HepG2 (cell line): ENCODE measurements around the gene NAPG. TPM values are rescaled to one million over a fixed set of nuclear protein-coding genes. Genes with fewer than 3 reads are reported as not detected.

Experiments
- ATAC-seq: fragments of 200-7000 bp; cut with Tn5 transposase; 3 replicates; pipeline ENCODE4 v1.9.1; 2020; ENCODE audit warnings: mild to moderate bottlenecking, moderate library complexity
- BruUV-seq: library from RNA; stranded (reverse); fragments of 400-500 nt; replicated peaks from 2 replicates; lab custom pipeline; 2021; lab: Mats Ljungman, UMichigan
- CTCF ChIA-PET: fragments of 300-600 bp; formaldehyde crosslinking; extraction: SDS; loops from one replicate; lab custom pipeline; 2021; ENCODE audit warnings: low total read pairs, inconsistent platforms, low intra/inter-chr PET ratio; lab: Yijun Ruan, JAX
- POLR2A ChIA-PET: fragments of 350-600 bp; sonication (Branson Sonifier 250); formaldehyde crosslinking; loops from one replicate; lab custom pipeline; 2020; ENCODE audit warnings: antibody characterized with exemption, inconsistent platforms; lab: Yijun Ruan, JAX
- DNase-seq: peaks from one replicate; pipeline ENCODE4 v3.0.0-alpha.2; 2015; ENCODE audit warnings: low spot score
- FAIRE-seq: peaks from 3 replicates; lab custom pipeline; 2011; peaks lifted over from hg19 to GRCh38; lab: Jason Lieb, UNC
- H2AFZ ChIP-seq: one replicate; pipeline ENCODE4 v1.6.1; 2011; ENCODE audit warnings: low read length, inconsistent platforms
- H3K27ac ChIP-seq: fragments of 300-600 bp; 3 replicates; pipeline ENCODE4 v1.8.0; 2011; ENCODE audit warnings: mixed run types, mild to moderate bottlenecking, mixed read lengths, low read length, inconsistent platforms; ENCODE audit not compliant: insufficient read depth; ENCODE audit errors: extremely low read length
- H3K27me3 ChIP-seq, 2 experiments: fragments of 200-600 bp in 1 of 2; 2 replicates in 1 of 2; 3 replicates in 1 of 2; pipeline versions ENCODE4 v1.6.0 to v1.8.0; 2011; ENCODE audit warnings: low read length in 2 of 2, mild to moderate bottlenecking in 2 of 2, moderate library complexity in 2 of 2, inconsistent platforms in 1 of 2; ENCODE audit not compliant: insufficient read depth in 2 of 2, control insufficient read depth in 1 of 2
- H3K36me3 ChIP-seq, 2 experiments: fragments of 200-600 bp in 1 of 2; replicated peaks in 1 of 2; 2 replicates in 1 of 2; 3 replicates in 1 of 2; pipeline versions ENCODE4 v1.5.1 to v1.8.0; 2011; ENCODE audit warnings: low read length in 2 of 2, inconsistent platforms in 1 of 2; ENCODE audit not compliant: insufficient read depth in 2 of 2, control insufficient read depth in 1 of 2
- H3K4me1 ChIP-seq: 2 replicates; pipeline ENCODE4 v1.5.1; 2012; ENCODE audit warnings: low read length, inconsistent platforms; ENCODE audit not compliant: insufficient read depth
- H3K4me2 ChIP-seq: 2 replicates; pipeline ENCODE4 v1.6.0; 2011; ENCODE audit warnings: low read depth, low read length, inconsistent platforms
- H3K4me3 ChIP-seq, 3 experiments: fragments of 200-600 bp in 1 of 3; sonication (generic), shearing (Covaris generic) in 1 of 3; replicated peaks in 1 of 3; 2 replicates each; pipeline ENCODE4 v1.5.1; 2011 to 2016; ENCODE audit warnings: low read length in 3 of 3, inconsistent platforms in 2 of 3, low read depth in 2 of 3, mild to moderate bottlenecking in 2 of 3, control low read depth in 1 of 3, mixed read lengths in 1 of 3; ENCODE audit not compliant: insufficient read depth in 1 of 3
- H3K79me2 ChIP-seq: one replicate; pipeline ENCODE4 v1.6.1; 2011; ENCODE audit warnings: low read length, inconsistent platforms; ENCODE audit not compliant: insufficient read depth
- H3K9ac ChIP-seq: 2 replicates; pipeline ENCODE4 v1.6.0; 2011; ENCODE audit warnings: mild to moderate bottlenecking, low read depth, low read length, inconsistent platforms; ENCODE audit not compliant: insufficient read depth
- H3K9me3 ChIP-seq: 2 replicates; pipeline ENCODE4 v1.5.1; 2012; ENCODE audit warnings: mild to moderate bottlenecking, low read length
- H4K20me1 ChIP-seq: 2 replicates; pipeline ENCODE4 v1.6.0; 2011; ENCODE audit warnings: inconsistent platforms, mild to moderate bottlenecking, low read length, moderate library complexity; ENCODE audit not compliant: insufficient read depth
- SSRP1 ChIP-seq: IDR thresholded peaks from 2 replicates; pipeline ENCODE4 v1.6.1; 2016; ENCODE audit warnings: control low read depth
- TCF7 ChIP-seq: sonication (generic); IDR thresholded peaks from 2 replicates; pipeline ENCODE4 v1.6.1; 2016; ENCODE audit warnings: antibody characterized with exemption, low read depth
- ZBTB42 ChIP-seq: sonication (generic); formaldehyde crosslinking; IDR thresholded peaks from 2 replicates; pipeline ENCODE4 v1.5.0; 2020; ENCODE audit warnings: mild to moderate bottlenecking, missing genetic modification reagents
- ZNF138 ChIP-seq: sonication (generic); formaldehyde crosslinking; IDR thresholded peaks from 2 replicates; pipeline ENCODE4 v1.5.0; 2020; ENCODE audit warnings: mild to moderate bottlenecking, low read depth, missing genetic modification reagents
- ZNF7 ChIP-seq: IDR thresholded peaks from 2 replicates; pipeline ENCODE4 v1.6.1; 2016; ENCODE audit warnings: missing biosample characterization, missing genetic modification reagents
- ZNF781 ChIP-seq: sonication (generic); formaldehyde crosslinking; IDR thresholded peaks from 2 replicates; pipeline ENCODE4 v1.5.1; 2020; ENCODE audit warnings: borderline replicate concordance, mild to moderate bottlenecking, missing genetic modification reagents; ENCODE audit errors: not compliant biosample characterization
- WGBS: methylation state at CpG from one replicate; pipeline ENCODE4 v1.1.6; 2017; ENCODE audit warnings: low lambda C conversion rate; 5-methylcytosine and 5-hydroxymethylcytosine counted together
- in situ Hi-C: cut with HindIII; loops from 2 replicates; pipeline ENCODE4 v1.10.0; 2017; ENCODE audit warnings: low pct_unique_long_range_greater_than_20kb; ENCODE audit not compliant: extremely low pct_ligation_motif_present
- intact Hi-C: fragments of 100-400 bp; cut with micrococcal nuclease; formaldehyde crosslinking; loops from one replicate; pipeline ENCODE4 v1.10.0; 2022; ENCODE audit not compliant: unreplicated experiment
- polyA plus RNA-seq, 8 experiments: library from polyadenylated mRNA; depleted of rRNA in 3 of 8; stranded (reverse) in 7 of 8; unstranded in 1 of 8; fragments of >200 nt; fragmentation: Illumina TruSeq in 4 of 8; extraction: Trizol in 4 of 8; gene quantifications; 2 replicates each; pipeline versions ENCODE4 v1.2.1 to v1.2.3, GENCODE V29; 2011 to 2016; ENCODE audit warnings: low read depth in 4 of 8, missing spikeins in 1 of 8, mixed read lengths in 1 of 8; ENCODE audit not compliant: insufficient read depth in 1 of 8
- total RNA-seq, 5 experiments: library from RNA; depleted of rRNA; stranded (reverse); fragments of >200 nt; fragmentation: Illumina TruSeq; extraction: Trizol; gene quantifications; 2 replicates each; pipeline ENCODE4 v1.2.3, GENCODE V29; 2016; ENCODE audit warnings: low read depth in 1 of 5
- TF ChIP-seq, protein P1 (sequence below): sonication (generic); formaldehyde crosslinking; conservative IDR thresholded peaks from 2 replicates; pipeline ENCODE4 v1.8.0; 2022; ENCODE audit warnings: low read depth, missing genetic modification reagents
- TF ChIP-seq, protein P2 (sequence below): sonication (generic); formaldehyde crosslinking; conservative IDR thresholded peaks from 2 replicates; pipeline ENCODE4 v1.8.0; 2022; ENCODE audit warnings: mild to moderate bottlenecking, moderate library complexity, missing genetic modification reagents
- TF ChIP-seq, protein P3 (sequence below): sonication (generic); formaldehyde crosslinking; IDR thresholded peaks from one replicate; pipeline ENCODE4 v1.5.1; 2020; ENCODE audit warnings: mild to moderate bottlenecking, missing genetic modification reagents; ENCODE audit errors: not compliant biosample characterization
- TF ChIP-seq, protein P4 (sequence below): IDR thresholded peaks from 2 replicates; pipeline ENCODE4 v1.6.1; 2016; ENCODE audit warnings: low read depth, control low read depth

The NAPG gene
- total and polyA plus RNA-seq, 2 of the 13 experiments (the other 11 are each of a cell fraction or from before 2014, with no cell fraction given): 19.8 to 34.4 TPM

DNA sequence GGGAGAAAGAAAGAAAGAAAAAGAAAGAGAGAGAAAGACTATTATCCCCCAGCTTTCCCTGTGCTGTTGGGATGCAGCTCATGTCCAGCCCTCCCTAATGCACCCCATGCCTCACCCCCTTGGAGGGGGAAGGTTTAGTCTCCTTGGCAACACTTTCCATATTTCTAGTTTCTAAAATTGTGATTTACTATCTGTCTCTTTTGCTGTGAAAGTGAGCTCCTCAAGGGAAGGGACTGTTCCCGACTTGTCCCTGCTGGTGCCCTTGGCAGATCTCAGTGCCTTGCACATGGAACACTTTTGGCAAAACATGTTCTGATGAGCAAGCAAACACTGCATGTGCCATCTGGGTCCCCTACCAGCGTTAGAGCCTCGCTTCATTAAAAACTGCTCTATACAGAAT lies 11.7 kb upstream of the NAPG start:
- Histone ChIP-seq H3K79me2 (no peaks in the 10 kb centered on the region), H4K20me1 (no peaks in the 10 kb centered on the region), H3K36me3 (no peaks in the 10 kb centered on the region), H3K4me1 (peaks cover 7% of the 10 kb centered on the region; the same call in 1 of the 2 replicates), H3K9me3 (no peaks in the 10 kb centered on the region), H2AFZ (no peak overlapping the region), H3K9ac (no peak overlapping the region), H3K27ac (no peak overlapping the region), H3K4me3 (no peak overlapping the region), H3K4me2 (no peak overlapping the region), H3K27me3 (peaks cover 2 to 15% of the 10 kb centered on the region in 2 experiments; a peak in 3 of 5 replicates)
- in situ Hi-C loops: no loop called here
- ATAC-seq: no peak
- intact Hi-C loops: no loop called here
- ChIA-PET CTCF (no interaction called here), POLR2A (no interaction called here)
- BruUV-seq: no TSS peak
- no peak for DNase-seq
- no peak for FAIRE-seq
- WGBS: 0% methylated on average over 3 of the region's 3 CpGs
- no peak for TF ChIP-seq SSRP1
- no peak for TF ChIP-seq ZNF7 (CRISPR knock-in tag)
- no peak for TF ChIP-seq TCF7
- no peak for TF ChIP-seq ZBTB42 (CRISPR knock-in tag)
- no peak for TF ChIP-seq ZNF781
- TF ChIP-seq, protein P1, sequence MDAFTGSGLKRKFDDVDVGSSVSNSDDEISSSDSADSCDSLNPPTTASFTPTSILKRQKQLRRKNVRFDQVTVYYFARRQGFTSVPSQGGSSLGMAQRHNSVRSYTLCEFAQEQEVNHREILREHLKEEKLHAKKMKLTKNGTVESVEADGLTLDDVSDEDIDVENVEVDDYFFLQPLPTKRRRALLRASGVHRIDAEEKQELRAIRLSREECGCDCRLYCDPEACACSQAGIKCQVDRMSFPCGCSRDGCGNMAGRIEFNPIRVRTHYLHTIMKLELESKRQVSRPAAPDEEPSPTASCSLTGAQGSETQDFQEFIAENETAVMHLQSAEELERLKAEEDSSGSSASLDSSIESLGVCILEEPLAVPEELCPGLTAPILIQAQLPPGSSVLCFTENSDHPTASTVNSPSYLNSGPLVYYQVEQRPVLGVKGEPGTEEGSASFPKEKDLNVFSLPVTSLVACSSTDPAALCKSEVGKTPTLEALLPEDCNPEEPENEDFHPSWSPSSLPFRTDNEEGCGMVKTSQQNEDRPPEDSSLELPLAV: no peak
- TF ChIP-seq, protein P2, sequence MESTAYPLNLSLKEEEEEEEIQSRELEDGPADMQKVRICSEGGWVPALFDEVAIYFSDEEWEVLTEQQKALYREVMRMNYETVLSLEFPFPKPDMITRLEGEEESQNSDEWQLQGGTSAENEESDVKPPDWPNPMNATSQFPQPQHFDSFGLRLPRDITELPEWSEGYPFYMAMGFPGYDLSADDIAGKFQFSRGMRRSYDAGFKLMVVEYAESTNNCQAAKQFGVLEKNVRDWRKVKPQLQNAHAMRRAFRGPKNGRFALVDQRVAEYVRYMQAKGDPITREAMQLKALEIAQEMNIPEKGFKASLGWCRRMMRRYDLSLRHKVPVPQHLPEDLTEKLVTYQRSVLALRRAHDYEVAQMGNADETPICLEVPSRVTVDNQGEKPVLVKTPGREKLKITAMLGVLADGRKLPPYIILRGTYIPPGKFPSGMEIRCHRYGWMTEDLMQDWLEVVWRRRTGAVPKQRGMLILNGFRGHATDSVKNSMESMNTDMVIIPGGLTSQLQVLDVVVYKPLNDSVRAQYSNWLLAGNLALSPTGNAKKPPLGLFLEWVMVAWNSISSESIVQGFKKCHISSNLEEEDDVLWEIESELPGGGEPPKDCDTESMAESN (CRISPR knock-in tag): no peak
- TF ChIP-seq, protein P3, sequence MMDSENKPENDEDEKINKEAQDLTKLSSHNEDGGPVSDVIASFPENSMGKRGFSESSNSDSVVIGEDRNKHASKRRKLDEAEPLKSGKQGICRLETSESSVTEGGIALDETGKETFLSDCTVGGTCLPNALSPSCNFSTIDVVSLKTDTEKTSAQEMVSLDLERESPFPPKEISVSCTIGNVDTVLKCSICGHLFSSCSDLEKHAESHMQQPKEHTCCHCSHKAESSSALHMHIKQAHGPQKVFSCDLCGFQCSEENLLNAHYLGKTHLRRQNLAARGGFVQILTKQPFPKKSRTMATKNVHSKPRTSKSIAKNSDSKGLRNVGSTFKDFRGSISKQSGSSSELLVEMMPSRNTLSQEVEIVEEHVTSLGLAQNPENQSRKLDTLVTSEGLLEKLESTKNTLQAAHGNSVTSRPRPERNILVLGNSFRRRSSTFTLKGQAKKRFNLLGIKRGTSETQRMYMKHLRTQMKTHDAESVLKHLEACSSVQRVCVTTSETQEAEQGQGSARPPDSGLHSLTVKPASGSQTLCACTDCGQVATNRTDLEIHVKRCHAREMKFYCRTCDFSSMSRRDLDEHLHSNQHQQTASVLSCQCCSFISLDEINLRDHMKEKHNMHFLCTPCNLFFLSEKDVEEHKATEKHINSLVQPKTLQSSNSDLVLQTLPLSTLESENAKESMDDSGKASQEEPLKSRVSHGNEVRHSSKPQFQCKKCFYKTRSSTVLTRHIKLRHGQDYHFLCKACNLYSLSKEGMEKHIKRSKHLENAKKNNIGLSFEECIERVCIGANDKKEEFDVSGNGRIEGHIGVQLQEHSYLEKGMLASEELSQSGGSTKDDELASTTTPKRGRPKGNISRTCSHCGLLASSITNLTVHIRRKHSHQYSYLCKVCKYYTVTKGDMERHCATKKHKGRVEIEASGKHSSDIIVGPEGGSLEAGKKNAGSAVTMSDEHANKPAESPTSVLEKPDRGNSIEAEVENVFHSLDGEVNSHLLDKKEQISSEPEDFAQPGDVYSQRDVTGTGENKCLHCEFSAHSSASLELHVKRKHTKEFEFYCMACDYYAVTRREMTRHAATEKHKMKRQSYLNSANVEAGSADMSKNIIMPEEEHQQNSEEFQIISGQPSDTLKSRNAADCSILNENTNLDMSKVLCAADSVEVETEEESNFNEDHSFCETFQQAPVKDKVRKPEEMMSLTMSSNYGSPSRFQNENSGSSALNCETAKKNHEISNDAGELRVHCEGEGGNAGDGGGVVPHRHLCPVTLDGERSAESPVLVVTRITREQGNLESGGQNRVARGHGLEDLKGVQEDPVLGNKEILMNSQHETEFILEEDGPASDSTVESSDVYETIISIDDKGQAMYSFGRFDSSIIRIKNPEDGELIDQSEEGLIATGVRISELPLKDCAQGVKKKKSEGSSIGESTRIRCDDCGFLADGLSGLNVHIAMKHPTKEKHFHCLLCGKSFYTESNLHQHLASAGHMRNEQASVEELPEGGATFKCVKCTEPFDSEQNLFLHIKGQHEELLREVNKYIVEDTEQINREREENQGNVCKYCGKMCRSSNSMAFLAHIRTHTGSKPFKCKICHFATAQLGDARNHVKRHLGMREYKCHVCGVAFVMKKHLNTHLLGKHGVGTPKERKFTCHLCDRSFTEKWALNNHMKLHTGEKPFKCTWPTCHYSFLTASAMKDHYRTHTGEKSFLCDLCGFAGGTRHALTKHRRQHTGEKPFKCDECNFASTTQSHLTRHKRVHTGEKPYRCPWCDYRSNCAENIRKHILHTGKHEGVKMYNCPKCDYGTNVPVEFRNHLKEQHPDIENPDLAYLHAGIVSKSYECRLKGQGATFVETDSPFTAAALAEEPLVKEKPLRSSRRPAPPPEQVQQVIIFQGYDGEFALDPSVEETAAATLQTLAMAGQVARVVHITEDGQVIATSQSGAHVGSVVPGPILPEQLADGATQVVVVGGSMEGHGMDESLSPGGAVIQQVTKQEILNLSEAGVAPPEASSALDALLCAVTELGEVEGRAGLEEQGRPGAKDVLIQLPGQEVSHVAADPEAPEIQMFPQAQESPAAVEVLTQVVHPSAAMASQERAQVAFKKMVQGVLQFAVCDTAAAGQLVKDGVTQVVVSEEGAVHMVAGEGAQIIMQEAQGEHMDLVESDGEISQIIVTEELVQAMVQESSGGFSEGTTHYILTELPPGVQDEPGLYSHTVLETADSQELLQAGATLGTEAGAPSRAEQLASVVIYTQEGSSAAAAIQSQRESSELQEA (CRISPR knock-in tag): no peak
- no peak for TF ChIP-seq ZNF138 (CRISPR knock-in tag)
- TF ChIP-seq, protein P4, sequence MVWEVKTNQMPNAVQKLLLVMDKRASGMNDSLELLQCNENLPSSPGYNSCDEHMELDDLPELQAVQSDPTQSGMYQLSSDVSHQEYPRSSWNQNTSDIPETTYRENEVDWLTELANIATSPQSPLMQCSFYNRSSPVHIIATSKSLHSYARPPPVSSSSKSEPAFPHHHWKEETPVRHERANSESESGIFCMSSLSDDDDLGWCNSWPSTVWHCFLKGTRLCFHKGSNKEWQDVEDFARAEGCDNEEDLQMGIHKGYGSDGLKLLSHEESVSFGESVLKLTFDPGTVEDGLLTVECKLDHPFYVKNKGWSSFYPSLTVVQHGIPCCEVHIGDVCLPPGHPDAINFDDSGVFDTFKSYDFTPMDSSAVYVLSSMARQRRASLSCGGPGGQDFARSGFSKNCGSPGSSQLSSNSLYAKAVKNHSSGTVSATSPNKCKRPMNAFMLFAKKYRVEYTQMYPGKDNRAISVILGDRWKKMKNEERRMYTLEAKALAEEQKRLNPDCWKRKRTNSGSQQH: no peak
